Measurements from ENCODE around the gene MSN.

DNA sequence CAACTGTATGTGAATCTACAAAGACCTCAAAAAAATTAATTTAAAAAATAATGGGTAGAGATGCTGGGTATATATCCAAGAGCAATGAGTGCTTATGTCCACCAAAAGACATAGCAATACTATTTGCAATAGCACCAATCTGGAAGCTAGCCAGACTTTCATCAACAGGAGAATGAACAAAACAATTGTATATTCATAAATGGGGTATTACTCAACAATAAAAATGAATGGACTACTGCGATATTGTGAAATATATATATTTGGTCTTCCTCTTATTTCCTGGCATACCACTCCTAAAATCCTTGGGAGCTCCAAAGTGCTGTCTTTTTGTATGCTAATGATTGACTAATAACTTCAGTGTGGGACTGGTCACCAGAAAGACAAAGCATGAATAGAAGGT is 77.5 kb downstream of the MSN start:
- no peak for TF ChIP-seq ZNF207 (IDR thresholded peaks at IDR 0.05; ENCODE audit: borderline replicate concordance)
- no peak for TF ChIP-seq TBL1XR1 (IDR thresholded peaks at IDR 0.05; ENCODE audit: low read depth, low read length)
- TF ChIP-seq, protein P1, sequence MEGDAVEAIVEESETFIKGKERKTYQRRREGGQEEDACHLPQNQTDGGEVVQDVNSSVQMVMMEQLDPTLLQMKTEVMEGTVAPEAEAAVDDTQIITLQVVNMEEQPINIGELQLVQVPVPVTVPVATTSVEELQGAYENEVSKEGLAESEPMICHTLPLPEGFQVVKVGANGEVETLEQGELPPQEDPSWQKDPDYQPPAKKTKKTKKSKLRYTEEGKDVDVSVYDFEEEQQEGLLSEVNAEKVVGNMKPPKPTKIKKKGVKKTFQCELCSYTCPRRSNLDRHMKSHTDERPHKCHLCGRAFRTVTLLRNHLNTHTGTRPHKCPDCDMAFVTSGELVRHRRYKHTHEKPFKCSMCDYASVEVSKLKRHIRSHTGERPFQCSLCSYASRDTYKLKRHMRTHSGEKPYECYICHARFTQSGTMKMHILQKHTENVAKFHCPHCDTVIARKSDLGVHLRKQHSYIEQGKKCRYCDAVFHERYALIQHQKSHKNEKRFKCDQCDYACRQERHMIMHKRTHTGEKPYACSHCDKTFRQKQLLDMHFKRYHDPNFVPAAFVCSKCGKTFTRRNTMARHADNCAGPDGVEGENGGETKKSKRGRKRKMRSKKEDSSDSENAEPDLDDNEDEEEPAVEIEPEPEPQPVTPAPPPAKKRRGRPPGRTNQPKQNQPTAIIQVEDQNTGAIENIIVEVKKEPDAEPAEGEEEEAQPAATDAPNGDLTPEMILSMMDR (IDR thresholded peaks at IDR 0.05 in 2 of 3, conservative IDR thresholded peaks at IDR 0.05 in 1 of 3; ENCODE audit: control insufficient read depth in 2 of 3, extremely low read depth in 1 of 3, insufficient read depth in 1 of 3, low read depth in 3 of 3, low read length in 3 of 3) = no peak
- TF ChIP-seq JUNB (IDR thresholded peaks at IDR 0.05) = no peak

Measured in GM12878 (cell line).